Measurements from ENCODE around the gene ARL5A. TPM values are rescaled to one million over a fixed set of nuclear protein-coding genes. Genes with fewer than 3 reads are reported as not detected.
"Not testable (repeated sequence)": the region's sequence is repeated elsewhere in the genome, so short reads cannot be mapped to it uniquely, and the experiment has no call there.

Gene ARL5A
- polyA plus RNA-seq, 4 donors: 37.2 to 49.4 (median 45.5) TPM

DNA sequence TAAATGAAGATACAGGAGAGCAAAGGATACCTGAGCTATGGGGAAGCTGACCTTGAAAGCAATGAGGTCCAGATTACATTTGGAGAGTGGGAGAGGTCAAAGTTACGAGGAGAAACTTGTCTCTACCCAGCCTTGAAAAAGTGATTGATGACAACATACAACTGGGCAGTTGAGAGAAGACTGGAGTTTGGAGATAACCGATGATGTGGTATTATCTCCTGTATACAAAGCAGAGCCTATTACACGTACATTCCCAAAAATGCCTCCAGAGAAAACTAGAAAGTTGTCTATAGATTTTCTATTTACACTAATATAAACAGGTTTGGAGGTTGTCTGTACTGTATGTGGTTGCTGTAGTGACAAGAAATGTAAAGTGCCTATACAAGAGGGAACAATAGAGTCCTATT lies 28.3 kb downstream of the ARL5A start:
- no peak for DNase-seq (ENCODE audit: low read depth in 4 of 4, low spot score in 3 of 4)

- no peak for DNase-seq (ENCODE audit: low read depth in 4 of 4, low spot score in 3 of 4)
These were observed 31.4 kb downstream of the ARL5A start for GRCh38 chr2:151796774-151797173.

DNA sequence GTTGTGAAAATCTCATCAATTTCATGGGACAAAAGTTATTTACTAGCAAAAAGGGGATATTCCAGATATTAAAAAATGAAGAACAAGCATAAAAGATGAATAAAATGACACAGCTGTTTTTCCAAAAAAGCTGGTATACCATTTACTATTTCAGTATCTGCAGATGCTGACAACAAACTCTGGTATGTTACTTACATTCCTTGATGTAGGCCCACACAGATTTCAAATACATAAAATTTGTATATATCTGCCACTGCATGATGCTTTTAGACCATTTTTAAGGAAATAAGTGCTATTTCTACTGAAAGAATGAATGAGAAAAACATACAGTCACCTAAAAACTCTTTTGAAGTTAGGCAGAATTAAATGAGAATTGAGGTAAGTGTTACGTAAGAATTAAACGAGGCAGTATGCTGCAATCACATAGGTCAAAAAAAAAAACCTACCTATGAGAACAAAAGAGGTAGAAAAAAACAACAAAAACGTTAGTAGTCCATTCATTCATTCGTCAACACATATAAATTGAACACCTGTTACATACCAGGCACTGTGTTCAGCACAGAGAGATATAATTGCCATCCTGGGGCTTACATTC lies 32.5 kb downstream of the ARL5A start:
- DNase-seq (ENCODE audit: low read depth in 4 of 4, low spot score in 3 of 4): no peak

GRCh38 chr2:151794422-151794821 lies 33.8 kb downstream of the ARL5A start:
- DNase-seq (ENCODE audit: low read depth in 4 of 4, low spot score in 3 of 4): not testable (repeated sequence)

- DNase-seq (ENCODE audit: low read depth in 4 of 4, low spot score in 3 of 4): no peak
These were observed 35.1 kb downstream of the ARL5A start for GRCh38 chr2:151793123-151793522.

GRCh38 chr2:151792589-151792988 lies 35.6 kb downstream of the ARL5A start:
- no peak for DNase-seq (ENCODE audit: low read depth in 4 of 4, low spot score in 3 of 4)

GRCh38 chr2:151791545-151791944 lies 36.7 kb downstream of the ARL5A start:
- DNase-seq (ENCODE audit: low read depth in 4 of 4, low spot score in 3 of 4): no peak

GRCh38 chr2:151790689-151791088 lies 37.5 kb downstream of the ARL5A start:
- DNase-seq (ENCODE audit: low read depth in 4 of 4, low spot score in 3 of 4): no peak

DNA sequence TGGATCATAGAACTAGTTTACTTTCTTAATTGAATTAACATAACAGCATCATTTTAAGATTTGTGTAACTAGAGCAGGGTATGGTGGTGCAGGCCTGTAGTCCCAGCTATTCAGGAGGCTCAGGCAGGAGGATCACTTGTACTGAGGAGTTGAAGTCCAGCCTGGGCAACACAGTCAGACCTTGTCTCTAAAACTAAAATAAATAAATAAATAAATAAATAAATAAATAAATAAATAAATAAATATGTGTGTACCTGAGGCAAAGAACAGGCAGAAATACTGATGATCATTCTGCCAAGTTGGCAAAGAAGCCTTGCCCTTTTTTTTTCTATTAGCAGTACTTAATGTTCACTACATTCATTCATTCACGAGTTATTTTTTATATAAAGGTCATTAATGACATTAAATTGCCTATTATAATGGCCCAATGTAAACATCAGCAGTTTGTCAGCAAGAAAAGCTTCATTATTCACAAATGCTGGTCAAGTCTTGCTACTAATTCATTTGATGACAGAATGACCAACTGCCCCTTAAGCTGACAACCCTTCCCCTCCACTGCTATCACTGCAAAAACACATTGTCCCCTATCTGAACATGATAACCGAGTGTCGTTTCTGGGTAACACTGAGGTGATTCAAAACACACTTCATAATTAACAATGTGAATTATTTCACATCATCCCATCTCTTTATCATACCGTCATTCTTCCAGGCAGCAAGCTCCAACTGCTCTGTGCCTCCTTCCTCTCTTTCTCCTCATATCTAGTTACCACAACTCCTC lies 39.0 kb downstream of the ARL5A start:
- DNase-seq (ENCODE audit: low read depth in 4 of 4, low spot score in 3 of 4): no peak

DNA sequence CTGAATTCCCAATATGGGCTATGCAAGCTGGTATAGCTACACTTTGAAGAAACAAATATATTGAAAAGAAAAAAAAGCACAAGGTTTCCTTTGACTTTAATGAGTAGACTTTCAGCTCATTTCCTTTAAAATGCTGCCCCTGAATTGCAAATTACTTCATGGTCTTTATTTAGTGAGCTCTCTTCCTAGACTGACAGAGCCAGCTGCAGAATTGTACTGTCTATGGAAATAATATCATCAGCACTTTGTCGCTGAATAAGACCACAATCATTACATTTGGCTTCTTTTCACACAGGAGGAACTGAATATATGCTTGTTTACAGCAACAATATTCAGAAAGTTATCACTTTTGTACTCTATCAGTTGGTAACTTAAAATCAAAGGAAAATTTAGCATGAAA lies 41.7 kb downstream of the ARL5A start:
- DNase-seq (ENCODE audit: low read depth in 4 of 4, low spot score in 3 of 4): no peak

DNA sequence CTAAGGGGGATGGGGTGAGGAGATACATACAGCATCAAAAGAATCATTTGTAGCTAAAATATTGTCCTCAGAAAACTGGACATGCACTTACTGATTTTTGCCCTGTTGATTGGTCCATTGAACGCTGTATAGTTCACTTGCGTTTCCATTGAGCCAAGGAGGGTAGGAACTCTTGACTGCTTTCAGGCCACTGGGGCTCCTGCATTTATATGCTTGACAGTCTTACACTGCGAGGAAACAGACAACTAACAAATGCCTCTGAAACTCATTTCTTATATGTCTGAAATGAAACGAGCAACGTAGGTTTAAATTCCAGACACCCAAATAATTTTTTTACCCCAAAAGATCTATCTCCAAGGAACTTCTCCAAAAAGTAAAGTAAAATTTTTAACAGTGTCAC lies 42.1 kb downstream of the ARL5A start:
- DNase-seq (ENCODE audit: low read depth in 4 of 4, low spot score in 3 of 4): no peak

- DNase-seq (ENCODE audit: low read depth in 4 of 4, low spot score in 3 of 4): no peak
These were observed 45.1 kb downstream of the ARL5A start for GRCh38 chr2:151783133-151783520.

DNA sequence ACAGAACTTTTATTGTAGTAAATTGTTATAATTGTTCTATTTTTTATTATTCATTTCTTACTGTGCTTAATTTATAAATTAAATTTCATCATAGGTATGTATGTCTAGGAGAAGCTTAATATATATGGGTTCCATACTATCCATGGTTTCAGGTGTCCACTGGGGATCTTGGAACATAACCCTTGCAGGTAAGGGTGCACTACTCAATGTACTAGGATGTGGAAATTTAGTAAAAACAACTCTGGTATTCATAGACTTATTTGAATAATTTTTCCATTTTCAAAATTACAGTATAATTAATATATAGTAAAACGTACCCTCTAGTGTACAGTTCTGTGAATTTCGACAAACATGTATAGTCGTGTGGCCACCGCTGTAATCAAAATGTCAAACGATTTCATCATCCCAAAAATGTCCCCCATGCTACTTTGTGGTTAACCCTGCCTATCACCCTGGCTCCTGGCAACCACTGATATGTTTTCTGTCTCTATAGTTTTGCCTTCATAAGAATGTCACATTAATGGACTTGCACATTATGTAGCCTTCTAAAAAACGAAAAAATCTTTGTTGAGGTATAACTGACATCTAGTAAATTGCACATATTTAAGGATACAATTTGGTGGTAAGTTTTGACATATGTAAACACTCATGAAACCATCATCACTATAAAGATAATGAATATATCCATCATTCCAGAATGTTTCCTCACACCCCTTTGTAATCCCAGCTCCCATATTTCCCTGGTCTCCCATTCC lies 45.7 kb downstream of the ARL5A start:
- no peak for DNase-seq (ENCODE audit: low read depth in 4 of 4, low spot score in 3 of 4)

GRCh38 chr2:151781642-151782041 lies 46.6 kb downstream of the ARL5A start:
- DNase-seq (ENCODE audit: low read depth in 4 of 4, low spot score in 3 of 4): no peak

DNA sequence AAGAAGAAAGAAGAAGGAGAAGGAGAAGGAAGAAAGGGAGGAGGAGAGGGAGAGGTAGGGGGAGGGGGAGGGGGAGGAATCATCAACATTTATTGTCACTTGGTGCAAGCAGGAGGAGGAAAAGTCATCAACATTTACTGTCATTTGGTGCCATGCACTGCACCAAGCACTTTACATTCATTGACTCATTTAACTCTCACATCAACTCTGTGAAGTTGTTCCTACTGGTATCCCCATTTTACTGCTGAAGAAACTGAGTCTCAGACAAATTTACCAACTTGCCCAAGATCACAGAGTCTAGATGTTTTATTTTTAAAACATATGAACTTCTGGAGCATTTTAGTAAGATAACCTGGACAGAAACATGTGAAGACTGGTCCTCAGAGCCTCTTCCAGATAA lies 47.3 kb downstream of the ARL5A start:
- DNase-seq (ENCODE audit: low read depth in 4 of 4, low spot score in 3 of 4): no peak

DNA sequence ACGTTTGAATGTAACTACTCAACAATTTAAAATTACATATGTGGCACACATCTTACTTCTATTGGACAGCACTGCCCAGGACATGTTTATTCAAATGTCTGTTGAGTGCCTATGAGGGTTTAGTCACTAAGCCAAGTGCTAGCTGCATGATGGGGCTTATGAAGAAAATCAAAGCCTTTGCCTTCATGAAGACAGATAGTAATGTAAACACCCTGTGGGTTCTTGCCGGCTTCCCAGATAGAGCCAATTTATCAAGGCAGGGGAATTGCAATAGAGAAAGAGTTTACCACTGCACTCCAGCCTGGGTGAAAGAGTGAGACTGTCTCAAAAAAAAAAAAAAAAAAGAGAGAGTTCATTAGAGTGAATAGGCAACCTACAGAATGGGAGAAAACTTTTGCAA lies 50.3 kb downstream of the ARL5A start:
- DNase-seq (ENCODE audit: low read depth in 4 of 4, low spot score in 3 of 4): no peak

GRCh38 chr2:151777487-151777886 lies 50.7 kb downstream of the ARL5A start:
- DNase-seq (ENCODE audit: low read depth in 4 of 4, low spot score in 3 of 4): no peak

DNA sequence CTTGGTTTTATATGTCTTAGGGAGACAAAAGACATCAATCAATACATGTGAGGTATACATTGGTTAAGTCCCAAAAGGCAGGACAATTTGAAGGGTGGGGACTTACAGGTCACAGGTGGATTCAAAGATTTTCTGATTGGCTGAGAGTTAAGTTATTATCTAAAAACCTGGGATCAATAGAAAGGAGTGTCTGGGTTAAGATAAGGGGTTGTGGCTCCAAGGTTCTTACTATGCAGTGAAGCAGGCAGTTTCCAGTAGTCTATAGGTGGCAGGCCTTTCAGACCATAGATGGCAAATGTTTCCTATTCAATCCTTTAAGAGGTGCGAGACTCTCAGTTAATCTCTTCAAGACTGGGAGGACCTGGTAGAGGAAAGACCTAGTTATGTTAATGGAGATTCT lies 51.9 kb downstream of the ARL5A start:
- no peak for DNase-seq (ENCODE audit: low read depth in 4 of 4, low spot score in 3 of 4)

DNA sequence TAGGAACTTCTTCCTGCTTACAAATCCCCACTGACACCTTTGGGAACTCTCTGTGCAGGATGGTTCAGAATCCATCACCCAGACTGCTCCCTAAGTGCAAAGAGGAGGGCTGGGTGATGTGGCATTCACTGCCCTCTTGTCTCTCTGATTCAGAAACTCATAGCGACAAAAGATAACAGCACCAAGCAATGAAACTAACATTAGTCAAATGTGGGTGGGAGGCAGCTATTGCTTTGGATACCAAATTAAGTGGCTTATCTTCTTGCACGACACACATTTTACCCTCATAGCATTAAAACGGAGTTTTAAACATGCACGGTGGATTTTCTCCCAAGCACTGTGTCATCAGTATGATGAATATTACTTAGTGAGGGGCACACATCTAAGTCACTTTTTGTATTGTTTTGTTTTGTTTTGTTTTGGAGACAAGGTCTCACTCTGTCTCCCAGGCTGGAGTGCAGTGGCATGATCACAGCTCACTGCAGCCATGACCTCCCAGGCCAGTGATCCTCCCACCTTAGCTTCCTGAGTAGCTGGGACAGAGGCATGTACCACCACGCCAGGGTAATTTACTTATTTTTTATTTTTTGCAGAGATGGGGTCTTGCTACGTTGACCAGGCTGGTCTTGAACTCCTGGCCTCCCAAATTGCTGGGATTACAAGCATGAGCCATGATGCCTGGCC lies 53.0 kb downstream of the ARL5A start:
- DNase-seq (ENCODE audit: low read depth in 4 of 4, low spot score in 3 of 4): no peak

- DNase-seq (ENCODE audit: low read depth in 4 of 4, low spot score in 3 of 4): no peak
These were observed 53.7 kb downstream of the ARL5A start for GRCh38 chr2:151774506-151774905.

Data from right renal pelvis (tissue), 4 donors.